GM23248 (cell line): ENCODE results near the gene KIF3B.

Experiments used
- EZH2 ChIP-seq: fragments of 200-600 bp; sonication (generic); IDR thresholded peaks from 2 replicates; pipeline ENCODE4 v1.6.1; 2018; ENCODE audit warnings: antibody characterized with exemption, mild to moderate bottlenecking; ENCODE audit not compliant: insufficient read depth, poor library complexity, severe bottlenecking
- EZH2phosphoT487 ChIP-seq: fragments of 200-600 bp; sonication (generic); IDR thresholded peaks from 2 replicates; pipeline ENCODE4 v1.6.1; 2018; ENCODE audit warnings: antibody characterized with exemption, moderate library complexity, mild to moderate bottlenecking, low read depth; ENCODE audit not compliant: insufficient read depth

DNA sequence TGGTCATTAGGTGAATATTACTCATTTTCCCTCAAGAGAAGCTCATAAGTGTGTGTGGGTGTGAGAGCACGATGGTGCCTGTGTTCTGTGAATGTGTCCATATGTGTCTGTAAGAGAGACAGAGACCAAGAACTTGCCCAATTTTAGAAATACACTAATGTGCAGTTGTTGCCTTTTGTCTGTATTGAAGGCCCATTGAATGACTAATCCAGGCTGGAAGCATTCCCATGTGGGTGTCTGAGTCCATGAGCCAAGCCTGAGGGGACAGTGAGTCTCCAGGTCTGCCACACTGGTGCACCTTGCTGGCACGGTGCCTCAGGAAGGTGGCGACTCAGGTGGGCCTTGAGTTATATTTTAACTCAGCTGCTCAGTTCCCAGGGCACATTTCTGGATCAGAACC is 55.2 kb downstream of the KIF3B start:
- TF ChIP-seq EZH2 (no peak), EZH2phosphoT487 (no peak)
